H1 (cell line): ENCODE results near the gene SRPK3. TPM values are rescaled to one million over a fixed set of nuclear protein-coding genes. Genes with fewer than 3 reads are reported as not detected.

Source experiments
- FOSL1 ChIP-seq: IDR thresholded peaks from 2 replicates; pipeline ENCODE4 v1.6.1; 2011; ENCODE audit warnings: mild to moderate bottlenecking, low read depth, low read length, moderate library complexity; ENCODE audit not compliant: insufficient read depth
- POLR2A ChIP-seq, 2 experiments: IDR thresholded peaks; 1 replicate in 1 of 2; 2 replicates in 1 of 2; pipeline ENCODE4 v1.6.1; 2011; ENCODE audit warnings: low read depth in 2 of 2, low read length in 2 of 2, mild to moderate bottlenecking in 2 of 2; ENCODE audit errors: control extremely low read depth in 1 of 2
- SP4 ChIP-seq: IDR thresholded peaks from 2 replicates; pipeline ENCODE4 v1.6.1; 2012; ENCODE audit warnings: low read length, inconsistent platforms
- polyA plus RNA-seq, 7 experiments: library from polyadenylated mRNA; depleted of rRNA in 3 of 7; stranded (reverse) in 5 of 7; unstranded in 2 of 7; fragments of >200 nt in 5 of 7; fragments of 200-250 nt in 2 of 7; gene quantifications; 1 replicate in 5 of 7; 2 replicates in 1 of 7; 4 replicates in 1 of 7; pipeline versions ENCODE4 v1.2.1 to v1.2.3, GENCODE V29; 2011 to 2013; ENCODE audit warnings: missing spikeins in 2 of 7, mixed read lengths in 2 of 7
- total RNA-seq: library from RNA; stranded (reverse); fragmentation: NEBNext Ultra II Directional; extraction: Animal tissue kit (Norgen Biotek cat#: 25700); gene quantifications from 2 replicates; pipeline ENCODE4 v1.2.1, GENCODE V29; 2021

The SRPK3 gene
- total and polyA plus RNA-seq, 2 of the 8 experiments (the other 6 are each of a cell fraction or from before 2014, with no cell fraction given), result not detected

DNA sequence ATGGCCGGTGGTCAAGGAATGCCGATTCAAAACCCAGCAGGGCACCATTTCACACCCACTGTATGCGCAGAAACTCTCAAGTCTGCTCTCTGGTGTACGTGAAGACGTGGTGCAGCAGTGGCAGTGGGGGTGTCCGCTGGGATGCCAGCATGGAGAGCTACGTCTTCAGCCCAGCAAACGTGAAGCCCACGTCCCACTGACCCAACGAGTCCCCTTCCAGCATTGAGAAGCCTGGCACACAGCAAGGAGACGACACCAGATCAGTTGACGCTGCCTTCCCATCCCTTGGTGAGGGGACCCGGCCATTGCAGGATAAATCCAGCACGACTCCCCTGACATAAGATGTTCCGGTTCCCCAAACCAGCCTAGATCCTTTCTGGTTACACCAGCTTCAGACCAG is 19.0 kb upstream of the SRPK3 start (continued):
- TF ChIP-seq FOSL1, result no peak
- no peak for TF ChIP-seq SP4
- no peak for TF ChIP-seq POLR2A (IDR thresholded peaks at IDR 0.05; ENCODE audit: control extremely low read depth in 1 of 2, low read depth in 2 of 2, low read length in 2 of 2)
